ENCODE measurements around the gene SMURF1.
A peak's percentile ranks its signal among the peaks of the same experiment; 100 is the strongest.

SMURF1 gene

GRCh38 chr7:99128076-99128950 is 15.6 kb downstream of the SMURF1 start:
- Histone ChIP-seq H3K36me3 (ENCODE audit: control insufficient read depth, insufficient read depth, low read length, severe bottlenecking) (no peaks in the 10 kb centered on the region), H3K9ac (ENCODE audit: low read length) (peak overlapping the region; percentile 72), H3K4me3 (ENCODE audit: low read length) (peak overlapping the region; percentile 66), H3K27me3 (replicated peaks; ENCODE audit: control insufficient read depth, insufficient read depth, low read length) (no peaks in the 10 kb centered on the region), H3K4me1 (ENCODE audit: control insufficient read depth, insufficient read depth, low read length) (peaks cover 58% of the 10 kb centered on the region), H3K9me3 (ENCODE audit: control insufficient read depth, low read length) (no peaks in the 10 kb centered on the region)
- no peak for DNase-seq (ENCODE audit: low read depth)

- H3K9ac ChIP-seq (ENCODE audit: low read length) = peak overlapping the region; percentile 72
- DNase-seq (ENCODE audit: low read depth) = peak; percentile 56
Measured at GRCh38 chr7:99127636-99128035, 16.3 kb downstream of the SMURF1 start.

GRCh38 chr7:99126921-99127553 is 16.9 kb downstream of the SMURF1 start:
- Histone ChIP-seq H3K27me3 (replicated peaks; ENCODE audit: control insufficient read depth, insufficient read depth, low read length) (no peaks in the 10 kb centered on the region), H3K4me3 (ENCODE audit: low read length) (peak overlapping the region; percentile 66), H3K36me3 (ENCODE audit: control insufficient read depth, insufficient read depth, low read length, severe bottlenecking) (no peaks in the 10 kb centered on the region), H3K9ac (ENCODE audit: low read length) (peak overlapping the region; percentile 72), H3K9me3 (ENCODE audit: control insufficient read depth, low read length) (no peaks in the 10 kb centered on the region), H3K4me1 (ENCODE audit: control insufficient read depth, insufficient read depth, low read length) (peaks cover 64% of the 10 kb centered on the region)
- no peak for DNase-seq (ENCODE audit: low read depth)

More at GRCh38 chr7:99127636-99128035, 16.3 kb downstream of the SMURF1 start:
- Histone ChIP-seq H3K9me3 (ENCODE audit: control insufficient read depth, low read length) (no peaks in the 10 kb centered on the region), H3K4me3 (ENCODE audit: low read length) (peak overlapping the region; percentile 66), H3K27me3 (replicated peaks; ENCODE audit: control insufficient read depth, insufficient read depth, low read length) (no peaks in the 10 kb centered on the region), H3K4me1 (ENCODE audit: control insufficient read depth, insufficient read depth, low read length) (peaks cover 64% of the 10 kb centered on the region), H3K36me3 (ENCODE audit: control insufficient read depth, insufficient read depth, low read length, severe bottlenecking) (no peaks in the 10 kb centered on the region)

- Histone ChIP-seq H3K9ac (ENCODE audit: low read length) (no peak overlapping the region), H3K4me1 (ENCODE audit: control insufficient read depth, insufficient read depth, low read length) (peaks cover 76% of the 10 kb centered on the region), H3K4me3 (ENCODE audit: low read length) (no peak overlapping the region), H3K27me3 (replicated peaks; ENCODE audit: control insufficient read depth, insufficient read depth, low read length) (no peaks in the 10 kb centered on the region), H3K9me3 (ENCODE audit: control insufficient read depth, low read length) (no peaks in the 10 kb centered on the region), H3K36me3 (ENCODE audit: control insufficient read depth, insufficient read depth, low read length, severe bottlenecking) (no peaks in the 10 kb centered on the region)
- DNase-seq (ENCODE audit: low read depth) = no peak
Measured at GRCh38 chr7:99125505-99125865, 18.4 kb downstream of the SMURF1 start.

GRCh38 chr7:99124751-99125504 is 19.0 kb downstream of the SMURF1 start:
- Histone ChIP-seq H3K27me3 (replicated peaks; ENCODE audit: control insufficient read depth, insufficient read depth, low read length) (no peaks in the 10 kb centered on the region), H3K4me3 (ENCODE audit: low read length) (no peak overlapping the region), H3K36me3 (ENCODE audit: control insufficient read depth, insufficient read depth, low read length, severe bottlenecking) (no peaks in the 10 kb centered on the region), H3K4me1 (ENCODE audit: control insufficient read depth, insufficient read depth, low read length) (peaks cover 82% of the 10 kb centered on the region), H3K9ac (ENCODE audit: low read length) (no peak overlapping the region), H3K9me3 (ENCODE audit: control insufficient read depth, low read length) (no peaks in the 10 kb centered on the region)
- no peak for DNase-seq (ENCODE audit: low read depth)

- Histone ChIP-seq H3K9me3 (ENCODE audit: control insufficient read depth, low read length) (no peaks in the 10 kb centered on the region), H3K27me3 (replicated peaks; ENCODE audit: control insufficient read depth, insufficient read depth, low read length) (no peaks in the 10 kb centered on the region), H3K36me3 (ENCODE audit: control insufficient read depth, insufficient read depth, low read length, severe bottlenecking) (no peaks in the 10 kb centered on the region), H3K4me3 (ENCODE audit: low read length) (peak overlapping the region; percentile 48), H3K9ac (ENCODE audit: low read length) (peak overlapping the region; percentile 55), H3K4me1 (ENCODE audit: control insufficient read depth, insufficient read depth, low read length) (peaks cover 85% of the 10 kb centered on the region)
- DNase-seq (ENCODE audit: low read depth) = no peak
Measured at GRCh38 chr7:99124236-99124635, 19.7 kb downstream of the SMURF1 start.

- no peaks in the 10 kb centered on the region for H3K9me3 ChIP-seq (ENCODE audit: control insufficient read depth, low read length)
- peak overlapping the region; percentile 66 for H3K9ac ChIP-seq (ENCODE audit: low read length)
- H3K4me3 ChIP-seq (ENCODE audit: low read length) = peak overlapping the region; percentile 48
- H3K27me3 ChIP-seq (replicated peaks; ENCODE audit: control insufficient read depth, insufficient read depth, low read length) = no peaks in the 10 kb centered on the region
- peak; percentile 55 for DNase-seq (ENCODE audit: low read depth)
- H3K36me3 ChIP-seq (ENCODE audit: control insufficient read depth, insufficient read depth, low read length, severe bottlenecking) = no peaks in the 10 kb centered on the region
- peaks cover 88% of the 10 kb centered on the region for H3K4me1 ChIP-seq (ENCODE audit: control insufficient read depth, insufficient read depth, low read length)
Measured at GRCh38 chr7:99123571-99124033, 20.3 kb downstream of the SMURF1 start.

- Histone ChIP-seq H3K4me1 (ENCODE audit: control insufficient read depth, insufficient read depth, low read length) (peaks cover 87% of the 10 kb centered on the region), H3K36me3 (ENCODE audit: control insufficient read depth, insufficient read depth, low read length, severe bottlenecking) (no peaks in the 10 kb centered on the region), H3K9ac (ENCODE audit: low read length) (peak overlapping the region; percentile 66), H3K4me3 (ENCODE audit: low read length) (peak overlapping the region; percentile 15), H3K9me3 (ENCODE audit: control insufficient read depth, low read length) (no peaks in the 10 kb centered on the region), H3K27me3 (replicated peaks; ENCODE audit: control insufficient read depth, insufficient read depth, low read length) (no peaks in the 10 kb centered on the region)
- no peak for DNase-seq (ENCODE audit: low read depth)
Measured at GRCh38 chr7:99122762-99123161, 21.1 kb downstream of the SMURF1 start.

- Histone ChIP-seq H3K36me3 (ENCODE audit: control insufficient read depth, insufficient read depth, low read length, severe bottlenecking) (no peaks in the 10 kb centered on the region), H3K4me1 (ENCODE audit: control insufficient read depth, insufficient read depth, low read length) (peaks cover 75% of the 10 kb centered on the region), H3K27me3 (replicated peaks; ENCODE audit: control insufficient read depth, insufficient read depth, low read length) (no peaks in the 10 kb centered on the region), H3K9ac (ENCODE audit: low read length) (peak overlapping the region; percentile 71), H3K4me3 (ENCODE audit: low read length) (peak overlapping the region; percentile 72), H3K9me3 (ENCODE audit: control insufficient read depth, low read length) (no peaks in the 10 kb centered on the region)
- DNase-seq (ENCODE audit: low read depth) = no peak
Measured at GRCh38 chr7:99121496-99122021, 22.3 kb downstream of the SMURF1 start.

- peaks cover 70% of the 10 kb centered on the region for H3K4me1 ChIP-seq (ENCODE audit: control insufficient read depth, insufficient read depth, low read length)
- peak overlapping the region; percentile 72 for H3K4me3 ChIP-seq (ENCODE audit: low read length)
- H3K27me3 ChIP-seq (replicated peaks; ENCODE audit: control insufficient read depth, insufficient read depth, low read length) = no peaks in the 10 kb centered on the region
- peak overlapping the region; percentile 71 for H3K9ac ChIP-seq (ENCODE audit: low read length)
- H3K36me3 ChIP-seq (ENCODE audit: control insufficient read depth, insufficient read depth, low read length, severe bottlenecking) = no peaks in the 10 kb centered on the region
- no peaks in the 10 kb centered on the region for H3K9me3 ChIP-seq (ENCODE audit: control insufficient read depth, low read length)
- DNase-seq (ENCODE audit: low read depth) = no peak
Measured at GRCh38 chr7:99120916-99121315, 23.0 kb downstream of the SMURF1 start.

- Histone ChIP-seq H3K9ac (ENCODE audit: low read length) (peak overlapping the region; percentile 71), H3K4me3 (ENCODE audit: low read length) (peak overlapping the region; percentile 72), H3K27me3 (replicated peaks; ENCODE audit: control insufficient read depth, insufficient read depth, low read length) (no peaks in the 10 kb centered on the region), H3K4me1 (ENCODE audit: control insufficient read depth, insufficient read depth, low read length) (peaks cover 66% of the 10 kb centered on the region), H3K36me3 (ENCODE audit: control insufficient read depth, insufficient read depth, low read length, severe bottlenecking) (no peaks in the 10 kb centered on the region), H3K9me3 (ENCODE audit: control insufficient read depth, low read length) (no peaks in the 10 kb centered on the region)
- no peak for DNase-seq (ENCODE audit: low read depth)
Measured at GRCh38 chr7:99120501-99120900, 23.4 kb downstream of the SMURF1 start.

All from adipocyte (in vitro differentiated cells).